Liver (tissue), 3 donors: ENCODE measurements around the gene SERPINA4.
"Not testable (repeated sequence)": the region's sequence is repeated elsewhere in the genome, so short reads cannot be mapped to it uniquely, and the experiment has no call there.

Source experiments
- CTCF ChIP-seq: fragments of 150-350 bp; IDR thresholded peaks from 2 replicates; pipeline ENCODE4 v1.5.1; 2017; ENCODE audit warnings: improper control_type of control experiment, low read depth, low read length; ENCODE audit not compliant: missing input control
- NR2F2 ChIP-seq: IDR thresholded peaks from 2 replicates; pipeline ENCODE4 v1.6.1; 2016; ENCODE audit warnings: antibody characterized with exemption
- RXRA ChIP-seq, 2 donors: IDR thresholded peaks; 2 replicates each; pipeline ENCODE4 v1.6.1; 2017 to 2018; ENCODE audit warnings: antibody characterized with exemption in 2 of 2, mild to moderate bottlenecking in 1 of 2
- SP1 ChIP-seq: IDR thresholded peaks from 2 replicates; pipeline ENCODE4 v1.6.1; 2018; ENCODE audit warnings: antibody characterized with exemption, mild to moderate bottlenecking
- TF ChIP-seq, protein P1 (sequence below): IDR thresholded peaks from 2 replicates; pipeline ENCODE4 v1.6.1; 2016; ENCODE audit warnings: antibody characterized with exemption, mild to moderate bottlenecking
- donor health status: healthy.
- donor health status: healthy.

GRCh38 chr14:94608966-94609365, 47.7 kb downstream of the SERPINA4 start:
- not testable (repeated sequence) for TF ChIP-seq CTCF; NR2F2; SP1; RXRA (IDR thresholded peaks at IDR 0.05)
- TF ChIP-seq, protein P1, sequence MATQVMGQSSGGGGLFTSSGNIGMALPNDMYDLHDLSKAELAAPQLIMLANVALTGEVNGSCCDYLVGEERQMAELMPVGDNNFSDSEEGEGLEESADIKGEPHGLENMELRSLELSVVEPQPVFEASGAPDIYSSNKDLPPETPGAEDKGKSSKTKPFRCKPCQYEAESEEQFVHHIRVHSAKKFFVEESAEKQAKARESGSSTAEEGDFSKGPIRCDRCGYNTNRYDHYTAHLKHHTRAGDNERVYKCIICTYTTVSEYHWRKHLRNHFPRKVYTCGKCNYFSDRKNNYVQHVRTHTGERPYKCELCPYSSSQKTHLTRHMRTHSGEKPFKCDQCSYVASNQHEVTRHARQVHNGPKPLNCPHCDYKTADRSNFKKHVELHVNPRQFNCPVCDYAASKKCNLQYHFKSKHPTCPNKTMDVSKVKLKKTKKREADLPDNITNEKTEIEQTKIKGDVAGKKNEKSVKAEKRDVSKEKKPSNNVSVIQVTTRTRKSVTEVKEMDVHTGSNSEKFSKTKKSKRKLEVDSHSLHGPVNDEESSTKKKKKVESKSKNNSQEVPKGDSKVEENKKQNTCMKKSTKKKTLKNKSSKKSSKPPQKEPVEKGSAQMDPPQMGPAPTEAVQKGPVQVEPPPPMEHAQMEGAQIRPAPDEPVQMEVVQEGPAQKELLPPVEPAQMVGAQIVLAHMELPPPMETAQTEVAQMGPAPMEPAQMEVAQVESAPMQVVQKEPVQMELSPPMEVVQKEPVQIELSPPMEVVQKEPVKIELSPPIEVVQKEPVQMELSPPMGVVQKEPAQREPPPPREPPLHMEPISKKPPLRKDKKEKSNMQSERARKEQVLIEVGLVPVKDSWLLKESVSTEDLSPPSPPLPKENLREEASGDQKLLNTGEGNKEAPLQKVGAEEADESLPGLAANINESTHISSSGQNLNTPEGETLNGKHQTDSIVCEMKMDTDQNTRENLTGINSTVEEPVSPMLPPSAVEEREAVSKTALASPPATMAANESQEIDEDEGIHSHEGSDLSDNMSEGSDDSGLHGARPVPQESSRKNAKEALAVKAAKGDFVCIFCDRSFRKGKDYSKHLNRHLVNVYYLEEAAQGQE: not testable (repeated sequence)
